SK-N-SH treated with all-trans-retinoic acid at 6 μM for 48 hours (cell line): ENCODE data around the gene SEL1L3.

Source experiments
- ATAC-seq: fragments of 200-7000 bp; cut with Tn5 transposase; 3 replicates; pipeline ENCODE4 v1.9.1; 2020; ENCODE audit warnings: mild to moderate bottlenecking, moderate library complexity
- ARNTL ChIP-seq: fragments of 450-650 bp; formaldehyde crosslinking; IDR thresholded peaks from 2 replicates; pipeline ENCODE4 v1.5.0; 2020; ENCODE audit warnings: low read depth, mild to moderate bottlenecking, moderate library complexity, borderline replicate concordance
- BACH2 ChIP-seq: fragments of 250-450 bp; sonication (Bioruptor Pico); IDR thresholded peaks from 2 replicates; pipeline ENCODE4 v1.9.0; 2021; ENCODE audit warnings: mild to moderate bottlenecking, borderline replicate concordance
- CSDC2 ChIP-seq: fragments of 250-450 bp; sonication (Bioruptor Pico); IDR thresholded peaks from 2 replicates; pipeline ENCODE4 v1.5.0; 2020; ENCODE audit warnings: mild to moderate bottlenecking, moderate library complexity
- ESRRG ChIP-seq: fragments of 250-450 bp; sonication (Bioruptor Pico); IDR thresholded peaks from 2 replicates; pipeline ENCODE4 v1.6.1; 2021; ENCODE audit warnings: mild to moderate bottlenecking
- GLIS3 ChIP-seq: fragments of 250-450 bp; sonication (Bioruptor Pico); IDR thresholded peaks from 2 replicates; pipeline ENCODE4 v1.5.0; 2020; ENCODE audit warnings: mild to moderate bottlenecking, moderate library complexity
- ISL1 ChIP-seq: fragments of 250-450 bp; sonication (Bioruptor Pico); IDR thresholded peaks from 2 replicates; pipeline ENCODE4 v2.1.2; 2022; ENCODE audit warnings: mild to moderate bottlenecking, moderate library complexity
- OSR1 ChIP-seq: fragments of 250-450 bp; sonication (Bioruptor Pico); IDR thresholded peaks from 2 replicates; pipeline ENCODE4 v1.8.0; 2022; ENCODE audit warnings: moderate library complexity, mild to moderate bottlenecking, inconsistent platforms
- PPARA ChIP-seq: fragments of 250-450 bp; sonication (Bioruptor Pico); IDR thresholded peaks from 2 replicates; pipeline ENCODE4 v1.5.0; 2020; ENCODE audit warnings: mild to moderate bottlenecking, borderline replicate concordance
- RARB ChIP-seq: fragments of 250-450 bp; sonication (Bioruptor Pico); IDR thresholded peaks from 2 replicates; pipeline ENCODE4 v1.8.0; 2021; ENCODE audit warnings: mild to moderate bottlenecking, moderate library complexity
- SNAI2 ChIP-seq: fragments of 250-450 bp; sonication (Bioruptor Pico); IDR thresholded peaks from 2 replicates; pipeline ENCODE4 v1.5.0; 2020; ENCODE audit warnings: mild to moderate bottlenecking, moderate library complexity
- TCF4 ChIP-seq: fragments of 250-450 bp; sonication (Bioruptor Pico); IDR thresholded peaks from 2 replicates; pipeline ENCODE4 v1.8.0; 2021; ENCODE audit warnings: mild to moderate bottlenecking, moderate library complexity, borderline replicate concordance
- TOX ChIP-seq: fragments of 250-450 bp; sonication (Bioruptor Pico); IDR thresholded peaks from 2 replicates; pipeline ENCODE4 v1.8.0; 2021; ENCODE audit warnings: mild to moderate bottlenecking, moderate library complexity, borderline replicate concordance
- ZC3H10 ChIP-seq: fragments of 250-450 bp; sonication (Bioruptor Pico); IDR thresholded peaks from 2 replicates; pipeline ENCODE4 v1.5.1; 2021; ENCODE audit warnings: mild to moderate bottlenecking, moderate library complexity
- ZFP3 ChIP-seq: fragments of 250-450 bp; sonication (Bioruptor Pico); IDR thresholded peaks from 2 replicates; pipeline ENCODE4 v1.5.0; 2020; ENCODE audit warnings: mild to moderate bottlenecking, moderate library complexity
- ZFP30 ChIP-seq: fragments of 450-650 bp; formaldehyde crosslinking; IDR thresholded peaks from 2 replicates; pipeline ENCODE4 v1.5.0; 2022; ENCODE audit warnings: mild to moderate bottlenecking, moderate library complexity
- ZNF565 ChIP-seq: fragments of 450-650 bp; formaldehyde crosslinking; conservative IDR thresholded peaks from 2 replicates; pipeline ENCODE4 v1.5.0; 2020; ENCODE audit warnings: low read depth, mild to moderate bottlenecking, moderate library complexity
- ZNF70 ChIP-seq: fragments of 450-650 bp; formaldehyde crosslinking; IDR thresholded peaks from 2 replicates; pipeline ENCODE4 v1.5.0; 2020; ENCODE audit warnings: mild to moderate bottlenecking, moderate library complexity
- ZNF8 ChIP-seq: fragments of 450-650 bp; formaldehyde crosslinking; IDR thresholded peaks from 2 replicates; pipeline ENCODE4 v1.5.0; 2020; ENCODE audit warnings: mild to moderate bottlenecking, moderate library complexity
- TF ChIP-seq, protein P1 (sequence below): fragments of 250-450 bp; sonication (Bioruptor Pico); IDR thresholded peaks from 2 replicates; pipeline ENCODE4 v1.5.0; 2020; ENCODE audit warnings: mild to moderate bottlenecking, moderate library complexity
- TF ChIP-seq, protein P2 (sequence below): fragments of 250-450 bp; sonication (Bioruptor Pico); IDR thresholded peaks from 2 replicates; pipeline ENCODE4 v1.5.1; 2021; ENCODE audit warnings: mild to moderate bottlenecking, moderate library complexity
- TF ChIP-seq, protein P3 (sequence below): fragments of 250-450 bp; sonication (Bioruptor Pico); IDR thresholded peaks from 2 replicates; pipeline ENCODE4 v1.5.1; 2020; ENCODE audit warnings: low read depth, mild to moderate bottlenecking, moderate library complexity
- TF ChIP-seq, protein P4 (sequence below): fragments of 250-450 bp; sonication (Bioruptor Pico); IDR thresholded peaks from 2 replicates; pipeline ENCODE4 v1.8.0; 2020; ENCODE audit warnings: mild to moderate bottlenecking, moderate library complexity, borderline replicate concordance
- TF ChIP-seq, protein P5 (sequence below): fragments of 250-450 bp; sonication (Bioruptor Pico); IDR thresholded peaks from 2 replicates; pipeline ENCODE4 v1.8.0; 2021; ENCODE audit warnings: low read depth, mild to moderate bottlenecking, moderate library complexity, borderline replicate concordance

The SEL1L3 gene

DNA sequence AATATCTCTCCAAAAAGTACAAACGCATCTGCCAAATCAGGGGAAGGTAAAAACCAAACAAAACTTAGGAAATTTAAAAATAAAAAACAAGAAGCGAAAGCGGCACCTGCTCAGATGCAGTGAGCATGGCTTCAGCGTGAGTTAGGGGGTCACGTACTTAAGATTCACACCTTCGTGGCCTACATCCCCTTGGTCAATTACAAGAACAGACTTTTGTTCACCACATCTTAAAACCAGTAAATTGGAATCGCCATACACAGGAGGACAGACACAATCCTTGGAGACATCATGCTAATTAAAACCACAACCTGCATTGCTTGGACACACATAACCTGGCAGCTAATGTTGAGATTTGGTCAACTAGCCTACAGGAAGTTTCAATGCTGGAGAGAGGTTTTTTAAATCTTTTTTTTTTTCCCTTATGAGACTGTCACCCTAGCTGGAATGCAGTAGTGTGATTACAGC is 12.5 kb upstream of the SEL1L3 start:
- TF ChIP-seq ARNTL (CRISPR knock-in tag) (no peak), PPARA (no peak), ZNF565 (CRISPR knock-in tag) (no peak), ZFP30 (CRISPR knock-in tag) (no peak), CSDC2 (CRISPR knock-in tag) (no peak), ZC3H10 (CRISPR knock-in tag) (no peak), OSR1 (CRISPR knock-in tag) (no peak), TOX (CRISPR knock-in tag) (no peak), ZFP3 (no peak), ESRRG (CRISPR knock-in tag) (no peak), ZNF8 (no peak), ZNF70 (CRISPR knock-in tag) (no peak), BACH2 (CRISPR knock-in tag) (no peak), TCF4 (CRISPR knock-in tag) (no peak), RARB (no peak), GLIS3 (CRISPR knock-in tag) (no peak)
- TF ChIP-seq, protein P1, sequence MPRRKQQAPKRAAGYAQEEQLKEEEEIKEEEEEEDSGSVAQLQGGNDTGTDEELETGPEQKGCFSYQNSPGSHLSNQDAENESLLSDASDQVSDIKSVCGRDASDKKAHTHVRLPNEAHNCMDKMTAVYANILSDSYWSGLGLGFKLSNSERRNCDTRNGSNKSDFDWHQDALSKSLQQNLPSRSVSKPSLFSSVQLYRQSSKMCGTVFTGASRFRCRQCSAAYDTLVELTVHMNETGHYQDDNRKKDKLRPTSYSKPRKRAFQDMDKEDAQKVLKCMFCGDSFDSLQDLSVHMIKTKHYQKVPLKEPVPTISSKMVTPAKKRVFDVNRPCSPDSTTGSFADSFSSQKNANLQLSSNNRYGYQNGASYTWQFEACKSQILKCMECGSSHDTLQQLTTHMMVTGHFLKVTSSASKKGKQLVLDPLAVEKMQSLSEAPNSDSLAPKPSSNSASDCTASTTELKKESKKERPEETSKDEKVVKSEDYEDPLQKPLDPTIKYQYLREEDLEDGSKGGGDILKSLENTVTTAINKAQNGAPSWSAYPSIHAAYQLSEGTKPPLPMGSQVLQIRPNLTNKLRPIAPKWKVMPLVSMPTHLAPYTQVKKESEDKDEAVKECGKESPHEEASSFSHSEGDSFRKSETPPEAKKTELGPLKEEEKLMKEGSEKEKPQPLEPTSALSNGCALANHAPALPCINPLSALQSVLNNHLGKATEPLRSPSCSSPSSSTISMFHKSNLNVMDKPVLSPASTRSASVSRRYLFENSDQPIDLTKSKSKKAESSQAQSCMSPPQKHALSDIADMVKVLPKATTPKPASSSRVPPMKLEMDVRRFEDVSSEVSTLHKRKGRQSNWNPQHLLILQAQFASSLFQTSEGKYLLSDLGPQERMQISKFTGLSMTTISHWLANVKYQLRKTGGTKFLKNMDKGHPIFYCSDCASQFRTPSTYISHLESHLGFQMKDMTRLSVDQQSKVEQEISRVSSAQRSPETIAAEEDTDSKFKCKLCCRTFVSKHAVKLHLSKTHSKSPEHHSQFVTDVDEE (CRISPR knock-in tag): no peak
- TF ChIP-seq, protein P2, sequence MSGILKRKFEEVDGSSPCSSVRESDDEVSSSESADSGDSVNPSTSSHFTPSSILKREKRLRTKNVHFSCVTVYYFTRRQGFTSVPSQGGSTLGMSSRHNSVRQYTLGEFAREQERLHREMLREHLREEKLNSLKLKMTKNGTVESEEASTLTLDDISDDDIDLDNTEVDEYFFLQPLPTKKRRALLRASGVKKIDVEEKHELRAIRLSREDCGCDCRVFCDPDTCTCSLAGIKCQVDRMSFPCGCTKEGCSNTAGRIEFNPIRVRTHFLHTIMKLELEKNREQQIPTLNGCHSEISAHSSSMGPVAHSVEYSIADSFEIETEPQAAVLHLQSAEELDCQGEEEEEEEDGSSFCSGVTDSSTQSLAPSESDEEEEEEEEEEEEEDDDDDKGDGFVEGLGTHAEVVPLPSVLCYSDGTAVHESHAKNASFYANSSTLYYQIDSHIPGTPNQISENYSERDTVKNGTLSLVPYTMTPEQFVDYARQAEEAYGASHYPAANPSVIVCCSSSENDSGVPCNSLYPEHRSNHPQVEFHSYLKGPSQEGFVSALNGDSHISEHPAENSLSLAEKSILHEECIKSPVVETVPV (CRISPR knock-in tag): no peak
- TF ChIP-seq, protein P3, sequence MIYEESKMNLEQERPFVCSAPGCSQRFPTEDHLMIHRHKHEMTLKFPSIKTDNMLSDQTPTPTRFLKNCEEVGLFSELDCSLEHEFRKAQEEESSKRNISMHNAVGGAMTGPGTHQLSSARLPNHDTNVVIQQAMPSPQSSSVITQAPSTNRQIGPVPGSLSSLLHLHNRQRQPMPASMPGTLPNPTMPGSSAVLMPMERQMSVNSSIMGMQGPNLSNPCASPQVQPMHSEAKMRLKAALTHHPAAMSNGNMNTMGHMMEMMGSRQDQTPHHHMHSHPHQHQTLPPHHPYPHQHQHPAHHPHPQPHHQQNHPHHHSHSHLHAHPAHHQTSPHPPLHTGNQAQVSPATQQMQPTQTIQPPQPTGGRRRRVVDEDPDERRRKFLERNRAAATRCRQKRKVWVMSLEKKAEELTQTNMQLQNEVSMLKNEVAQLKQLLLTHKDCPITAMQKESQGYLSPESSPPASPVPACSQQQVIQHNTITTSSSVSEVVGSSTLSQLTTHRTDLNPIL (CRISPR knock-in tag): no peak
- TF ChIP-seq, protein P4, sequence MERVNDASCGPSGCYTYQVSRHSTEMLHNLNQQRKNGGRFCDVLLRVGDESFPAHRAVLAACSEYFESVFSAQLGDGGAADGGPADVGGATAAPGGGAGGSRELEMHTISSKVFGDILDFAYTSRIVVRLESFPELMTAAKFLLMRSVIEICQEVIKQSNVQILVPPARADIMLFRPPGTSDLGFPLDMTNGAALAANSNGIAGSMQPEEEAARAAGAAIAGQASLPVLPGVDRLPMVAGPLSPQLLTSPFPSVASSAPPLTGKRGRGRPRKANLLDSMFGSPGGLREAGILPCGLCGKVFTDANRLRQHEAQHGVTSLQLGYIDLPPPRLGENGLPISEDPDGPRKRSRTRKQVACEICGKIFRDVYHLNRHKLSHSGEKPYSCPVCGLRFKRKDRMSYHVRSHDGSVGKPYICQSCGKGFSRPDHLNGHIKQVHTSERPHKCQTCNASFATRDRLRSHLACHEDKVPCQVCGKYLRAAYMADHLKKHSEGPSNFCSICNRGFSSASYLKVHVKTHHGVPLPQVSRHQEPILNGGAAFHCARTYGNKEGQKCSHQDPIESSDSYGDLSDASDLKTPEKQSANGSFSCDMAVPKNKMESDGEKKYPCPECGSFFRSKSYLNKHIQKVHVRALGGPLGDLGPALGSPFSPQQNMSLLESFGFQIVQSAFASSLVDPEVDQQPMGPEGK (CRISPR knock-in tag): no peak
- TF ChIP-seq, all 23 proteins: peak for 0
- ATAC-seq: no peak

DNA sequence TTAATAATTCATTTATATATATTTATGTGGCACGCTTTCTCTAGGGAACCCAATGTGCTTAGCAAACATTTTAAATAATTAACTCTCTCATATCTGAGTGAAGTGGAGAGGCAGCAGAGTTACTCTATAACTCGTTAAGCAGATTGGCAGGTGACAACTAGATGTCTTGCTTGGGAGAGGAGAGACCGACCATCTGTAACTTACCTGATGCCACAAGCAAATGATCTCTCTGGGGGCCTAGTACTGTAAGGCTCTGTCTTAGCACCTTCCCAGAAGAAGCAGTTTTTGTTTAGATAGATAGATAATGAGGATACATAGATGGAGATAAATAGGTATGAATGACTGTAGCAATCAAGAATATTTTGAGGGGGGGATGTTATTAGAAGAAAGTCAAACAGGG is 11.9 kb upstream of the SEL1L3 start:
- no peak for ATAC-seq
- TF ChIP-seq ZNF8 (no peak), ZC3H10 (CRISPR knock-in tag) (no peak), BACH2 (CRISPR knock-in tag) (no peak), ARNTL (CRISPR knock-in tag) (no peak), ZFP30 (CRISPR knock-in tag) (no peak), GLIS3 (CRISPR knock-in tag) (no peak), ISL1 (CRISPR knock-in tag) (no peak), CSDC2 (CRISPR knock-in tag) (no peak), SNAI2 (CRISPR knock-in tag) (no peak), RARB (no peak), TOX (CRISPR knock-in tag) (no peak), TCF4 (CRISPR knock-in tag) (no peak)
- TF ChIP-seq, protein P1 (CRISPR knock-in tag): no peak
- TF ChIP-seq, protein P5, sequence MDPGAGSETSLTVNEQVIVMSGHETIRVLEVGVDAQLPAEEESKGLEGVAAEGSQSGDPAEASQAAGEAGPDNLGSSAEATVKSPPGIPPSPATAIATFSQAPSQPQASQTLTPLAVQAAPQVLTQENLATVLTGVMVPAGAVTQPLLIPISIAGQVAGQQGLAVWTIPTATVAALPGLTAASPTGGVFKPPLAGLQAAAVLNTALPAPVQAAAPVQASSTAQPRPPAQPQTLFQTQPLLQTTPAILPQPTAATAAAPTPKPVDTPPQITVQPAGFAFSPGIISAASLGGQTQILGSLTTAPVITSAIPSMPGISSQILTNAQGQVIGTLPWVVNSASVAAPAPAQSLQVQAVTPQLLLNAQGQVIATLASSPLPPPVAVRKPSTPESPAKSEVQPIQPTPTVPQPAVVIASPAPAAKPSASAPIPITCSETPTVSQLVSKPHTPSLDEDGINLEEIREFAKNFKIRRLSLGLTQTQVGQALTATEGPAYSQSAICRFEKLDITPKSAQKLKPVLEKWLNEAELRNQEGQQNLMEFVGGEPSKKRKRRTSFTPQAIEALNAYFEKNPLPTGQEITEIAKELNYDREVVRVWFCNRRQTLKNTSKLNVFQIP (CRISPR knock-in tag): no peak
- TF ChIP-seq, protein P4 (CRISPR knock-in tag): no peak
- TF ChIP-seq, all 23 proteins: peak for 0
